HCT116 (cell line): ENCODE results near the gene LAPTM4A. TPM values are rescaled to one million over a fixed set of nuclear protein-coding genes. Genes with fewer than 3 reads are reported as not detected.

Experiments used
- ATAC-seq: fragments of 200-7000 bp; cut with Tn5 transposase; 2 replicates; pipeline ENCODE4 v1.9.1; 2020; ENCODE audit warnings: mild to moderate bottlenecking, moderate library complexity
- BruUV-seq: library from RNA; stranded (reverse); fragments of 400-500 nt; replicated peaks from 2 replicates; lab custom pipeline; 2021; lab: Mats Ljungman, UMichigan
- CTCF ChIA-PET: fragments of 300-600 bp; sonication (Branson Sonifier 250); formaldehyde crosslinking; loops from one replicate; lab custom pipeline; 2021; ENCODE audit warnings: antibody characterized with exemption; lab: Charles Lee
- POLR2A ChIA-PET: fragments of 300-600, 350-600 bp; sonication (Branson Sonifier 250); formaldehyde crosslinking; loops from one replicate; lab custom pipeline; 2021; ENCODE audit warnings: antibody characterized with exemption; lab: Charles Lee
- RAD21 ChIA-PET, 2 experiments: fragments of 300-600 bp; sonication (Branson Sonifier 250); formaldehyde crosslinking; loops; one replicate each; lab custom pipeline; 2023; ENCODE audit warnings: low total read pairs in 2 of 2; ENCODE audit not compliant: uncharacterized antibody in 2 of 2, unreplicated experiment in 2 of 2, low non-redundant PET in 1 of 2; lab: Charles Lee
- DNase-seq: peaks from one replicate; pipeline ENCODE4 v3.0.0-alpha.2; 2010; ENCODE audit warnings: low read depth, low spot score
- H2AFZ ChIP-seq: fragments of 200-600 bp; shearing (Covaris generic), sonication (generic); 2 replicates; pipeline ENCODE4 v1.6.1; 2017; ENCODE audit warnings: low read depth, mixed run types, mixed read lengths, antibody characterized with exemption, low read length; ENCODE audit not compliant: poor library complexity, severe bottlenecking
- H3K27ac ChIP-seq: 2 replicates; pipeline ENCODE4 v1.5.1; 2012; ENCODE audit warnings: low read depth, low read length
- H3K27me3 ChIP-seq: fragments of 200-600 bp; sonication (generic); 2 replicates; pipeline ENCODE4 v1.6.1; 2016; ENCODE audit warnings: mixed run types, low read length, mixed read lengths; ENCODE audit not compliant: insufficient read depth
- H3K36me3 ChIP-seq, 2 experiments: fragments of 200-500 bp in 1 of 2; fragments of 200-600 bp in 1 of 2; sonication (Bioruptor generic) in 1 of 2; sonication (generic) in 1 of 2; 2 replicates each; pipeline versions ENCODE4 v1.5.1 to v1.6.1; 2014 to 2016; ENCODE audit warnings: low read length in 2 of 2, inconsistent platforms in 1 of 2, mixed read lengths in 1 of 2, mixed run types in 1 of 2; ENCODE audit not compliant: insufficient read depth in 2 of 2, control insufficient read depth in 1 of 2
- H3K4me1 ChIP-seq, 2 experiments: fragments of 200-600 bp in 1 of 2; sonication (generic) in 1 of 2; 2 replicates each; pipeline versions ENCODE4 v1.5.1 to v1.6.1; 2012 to 2017; ENCODE audit warnings: low read length in 2 of 2, inconsistent platforms in 1 of 2, mild to moderate bottlenecking in 1 of 2, mixed read lengths in 1 of 2, mixed run types in 1 of 2, moderate library complexity in 1 of 2; ENCODE audit not compliant: insufficient read depth in 2 of 2, control insufficient read depth in 1 of 2
- H3K4me2 ChIP-seq: fragments of 200-600 bp; sonication (generic); 2 replicates; pipeline ENCODE4 v1.6.1; 2017; ENCODE audit warnings: mixed run types, low read length, mixed read lengths
- H3K4me3 ChIP-seq, 2 experiments: fragments of 200-600 bp in 1 of 2; sonication (generic) in 1 of 2; replicated peaks in 1 of 2; 2 replicates each; pipeline ENCODE4 v1.5.1; 2011 to 2016; ENCODE audit warnings: low read length in 2 of 2, control low read depth in 1 of 2, low read depth in 1 of 2, mild to moderate bottlenecking in 1 of 2, mixed read lengths in 1 of 2, mixed run types in 1 of 2
- H3K79me2 ChIP-seq: fragments of 200-600 bp; sonication (generic); 2 replicates; pipeline ENCODE4 v1.6.1; 2017; ENCODE audit warnings: mild to moderate bottlenecking, mixed run types, low read length, moderate library complexity, mixed read lengths; ENCODE audit not compliant: insufficient read depth
- H3K9ac ChIP-seq: fragments of 200-600 bp; sonication (generic); 2 replicates; pipeline ENCODE4 v1.6.1; 2016; ENCODE audit warnings: low read length, mixed read lengths
- H3K9me2 ChIP-seq: fragments of 200-600 bp; sonication (generic), shearing (Covaris generic); 2 replicates; pipeline ENCODE4 v1.6.1; 2017; ENCODE audit warnings: mixed run types, mild to moderate bottlenecking, moderate library complexity; ENCODE audit not compliant: insufficient read depth
- H3K9me3 ChIP-seq, 2 experiments: fragments of 200-500 bp in 1 of 2; fragments of 200-600 bp in 1 of 2; sonication (Bioruptor generic) in 1 of 2; sonication (generic) in 1 of 2; 2 replicates each; pipeline ENCODE4 v1.6.1; 2014 to 2017; ENCODE audit warnings: low read length in 2 of 2, mixed read lengths in 2 of 2, inconsistent platforms in 1 of 2, low read depth in 1 of 2, mild to moderate bottlenecking in 1 of 2, mixed run types in 1 of 2, moderate library complexity in 1 of 2; ENCODE audit not compliant: control insufficient read depth in 1 of 2, insufficient read depth in 1 of 2
- H4K20me1 ChIP-seq: fragments of 200-600 bp; sonication (generic), shearing (Covaris generic); 2 replicates; pipeline ENCODE4 v1.6.1; 2017; ENCODE audit warnings: mixed run types, mild to moderate bottlenecking, moderate library complexity; ENCODE audit not compliant: insufficient read depth
- ATF3 ChIP-seq: IDR thresholded peaks from 2 replicates; pipeline ENCODE4 v1.6.1; 2012
- CBX3 ChIP-seq: IDR thresholded peaks from 2 replicates; pipeline ENCODE4 v1.6.1; 2012; ENCODE audit warnings: low read depth
- CEBPB ChIP-seq: IDR thresholded peaks from 2 replicates; pipeline ENCODE4 v1.6.1; 2012; ENCODE audit warnings: low read depth
- CTCF ChIP-seq, 3 experiments: fragments of 200-600 bp in 1 of 3; sonication (generic) in 1 of 3; IDR thresholded peaks in 2 of 3; conservative IDR thresholded peaks in 1 of 3; 2 replicates each; pipeline ENCODE4 v1.5.1; 2012 to 2017; ENCODE audit warnings: low read depth in 2 of 3, low read length in 2 of 3, antibody characterized with exemption in 1 of 3, borderline replicate concordance in 1 of 3, control low read depth in 1 of 3, mild to moderate bottlenecking in 1 of 3, mixed read lengths in 1 of 3, mixed run types in 1 of 3, moderate library complexity in 1 of 3; ENCODE audit not compliant: insufficient read depth in 1 of 3
- ELF1 ChIP-seq: IDR thresholded peaks from 2 replicates; pipeline ENCODE4 v1.6.1; 2012; ENCODE audit warnings: low read depth, borderline replicate concordance
- FOSL1 ChIP-seq: IDR thresholded peaks from 2 replicates; pipeline ENCODE4 v1.6.1; 2012; ENCODE audit warnings: low read depth
- JUND ChIP-seq: IDR thresholded peaks from 2 replicates; pipeline ENCODE4 v1.6.1; 2012
- MAX ChIP-seq: IDR thresholded peaks from 2 replicates; pipeline ENCODE4 v1.6.1; 2012
- POLR2A ChIP-seq: IDR thresholded peaks from 2 replicates; pipeline ENCODE4 v1.7.0; 2011; ENCODE audit warnings: borderline replicate concordance; ENCODE audit not compliant: insufficient read depth, insufficient read length; ENCODE audit errors: extremely low read depth
- POLR2AphosphoS5 ChIP-seq: IDR thresholded peaks from 2 replicates; pipeline ENCODE4 v1.6.1; 2011; ENCODE audit warnings: mild to moderate bottlenecking, low read depth, low read length, moderate library complexity
- RAD21 ChIP-seq: IDR thresholded peaks from 2 replicates; pipeline ENCODE4 v1.6.1; 2012; ENCODE audit warnings: low read depth, mild to moderate bottlenecking
- SIN3A ChIP-seq: IDR thresholded peaks from 2 replicates; pipeline ENCODE4 v1.6.1; 2012; ENCODE audit warnings: low read depth
- SP1 ChIP-seq: IDR thresholded peaks from 2 replicates; pipeline ENCODE4 v1.6.1; 2012; ENCODE audit warnings: low read depth
- SRF ChIP-seq: IDR thresholded peaks from 2 replicates; pipeline ENCODE4 v1.6.1; 2012; ENCODE audit warnings: low read depth
- TCF7L2 ChIP-seq: IDR thresholded peaks from 2 replicates; pipeline ENCODE4 v1.7.0; 2011; ENCODE audit warnings: borderline replicate concordance, inconsistent platforms; ENCODE audit not compliant: insufficient read depth, insufficient read length; ENCODE audit errors: extremely low read depth
- YY1 ChIP-seq: IDR thresholded peaks from 2 replicates; pipeline ENCODE4 v1.6.1; 2011; ENCODE audit warnings: low read length, low read depth, moderate library complexity, mild to moderate bottlenecking; ENCODE audit not compliant: insufficient replicate concordance; ENCODE audit errors: extremely low read depth
- ZFX ChIP-seq: fragments of 450-650 bp; IDR thresholded peaks from 2 replicates; pipeline ENCODE4 v1.6.1; 2017
- ZNF274 ChIP-seq: fragments of 200-500 bp; sonication (Bioruptor generic); IDR thresholded peaks from 2 replicates; pipeline ENCODE4 v1.6.1; 2014; ENCODE audit warnings: mild to moderate bottlenecking, low read depth, low read length, inconsistent platforms
- intact Hi-C: fragments of 100-400 bp; cut with micrococcal nuclease; formaldehyde crosslinking; loops from 2 replicates; pipeline ENCODE4 v1.10.0; 2022
- total RNA-seq: library from RNA; stranded (reverse); gene quantifications from one replicate; pipeline ENCODE4 v1.2.1, GENCODE V29; 2021; ENCODE audit not compliant: unreplicated experiment
- TF ChIP-seq, protein P1 (sequence below): IDR thresholded peaks from 2 replicates; pipeline ENCODE4 v1.6.1; 2012; ENCODE audit warnings: low read depth

Gene LAPTM4A
- total RNA-seq, 1 experiment from 2014 or later: 84.5 TPM

DNA sequence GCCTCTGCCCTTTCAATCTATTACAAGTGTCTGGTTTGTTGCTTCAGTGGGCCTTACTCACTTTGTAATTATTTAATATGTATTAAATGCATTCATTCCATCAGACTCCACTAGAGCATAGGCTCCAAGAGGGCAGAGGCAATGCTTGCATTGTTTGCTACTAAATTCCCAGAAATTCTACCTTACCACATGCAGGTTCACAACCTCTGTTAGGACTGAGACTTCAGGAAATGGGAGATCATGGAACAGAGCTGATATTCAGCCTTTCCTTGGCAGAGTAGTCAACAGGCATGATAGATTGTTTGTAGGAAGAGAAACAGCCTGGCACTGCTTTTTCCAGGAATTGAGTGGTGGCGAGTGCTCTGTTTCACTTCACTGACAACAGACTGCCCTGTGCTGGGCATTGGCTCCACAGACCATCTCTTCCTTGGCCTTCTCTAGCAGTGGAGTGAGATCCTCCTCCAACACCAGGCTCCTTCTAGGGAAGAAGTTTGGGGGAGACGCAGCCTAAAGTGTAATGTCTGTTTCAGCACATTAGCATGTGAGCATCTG, 32.8 kb downstream of the LAPTM4A start:
- Histone ChIP-seq H3K79me2 (no peaks in the 10 kb centered on the region), H2AFZ (no peak overlapping the region), H3K9me3 (no peaks in the 10 kb centered on the region), H3K9me2 (no peaks in the 10 kb centered on the region), H3K27me3 (no peaks in the 10 kb centered on the region), H3K36me3 (no peaks in the 10 kb centered on the region), H3K4me3 (no peak overlapping the region), H3K9ac (no peak overlapping the region), H3K4me2 (no peak overlapping the region), H3K4me1 (no peaks in the 10 kb centered on the region), H4K20me1 (no peaks in the 10 kb centered on the region), H3K27ac (no peak overlapping the region)
- ATAC-seq: no peak
- TF ChIP-seq CBX3 (no peak), CEBPB (no peak), MAX (no peak), ZFX (no peak), ATF3 (no peak), JUND (no peak), SP1 (no peak), POLR2AphosphoS5 (no peak), ELF1 (no peak), CTCF (IDR thresholded peaks at IDR 0.05 in 2 of 3, conservative IDR thresholded peaks at IDR 0.05 in 1 of 3; ENCODE audit: borderline replicate concordance in 1 of 3, insufficient read depth in 1 of 3, low read depth in 2 of 3, low read length in 2 of 3) (no peak), YY1 (no peak), POLR2A (no peak), FOSL1 (no peak), ZNF274 (no peak), TCF7L2 (no peak), SIN3A (no peak), SRF (no peak), RAD21 (no peak)
- TF ChIP-seq, protein P1, sequence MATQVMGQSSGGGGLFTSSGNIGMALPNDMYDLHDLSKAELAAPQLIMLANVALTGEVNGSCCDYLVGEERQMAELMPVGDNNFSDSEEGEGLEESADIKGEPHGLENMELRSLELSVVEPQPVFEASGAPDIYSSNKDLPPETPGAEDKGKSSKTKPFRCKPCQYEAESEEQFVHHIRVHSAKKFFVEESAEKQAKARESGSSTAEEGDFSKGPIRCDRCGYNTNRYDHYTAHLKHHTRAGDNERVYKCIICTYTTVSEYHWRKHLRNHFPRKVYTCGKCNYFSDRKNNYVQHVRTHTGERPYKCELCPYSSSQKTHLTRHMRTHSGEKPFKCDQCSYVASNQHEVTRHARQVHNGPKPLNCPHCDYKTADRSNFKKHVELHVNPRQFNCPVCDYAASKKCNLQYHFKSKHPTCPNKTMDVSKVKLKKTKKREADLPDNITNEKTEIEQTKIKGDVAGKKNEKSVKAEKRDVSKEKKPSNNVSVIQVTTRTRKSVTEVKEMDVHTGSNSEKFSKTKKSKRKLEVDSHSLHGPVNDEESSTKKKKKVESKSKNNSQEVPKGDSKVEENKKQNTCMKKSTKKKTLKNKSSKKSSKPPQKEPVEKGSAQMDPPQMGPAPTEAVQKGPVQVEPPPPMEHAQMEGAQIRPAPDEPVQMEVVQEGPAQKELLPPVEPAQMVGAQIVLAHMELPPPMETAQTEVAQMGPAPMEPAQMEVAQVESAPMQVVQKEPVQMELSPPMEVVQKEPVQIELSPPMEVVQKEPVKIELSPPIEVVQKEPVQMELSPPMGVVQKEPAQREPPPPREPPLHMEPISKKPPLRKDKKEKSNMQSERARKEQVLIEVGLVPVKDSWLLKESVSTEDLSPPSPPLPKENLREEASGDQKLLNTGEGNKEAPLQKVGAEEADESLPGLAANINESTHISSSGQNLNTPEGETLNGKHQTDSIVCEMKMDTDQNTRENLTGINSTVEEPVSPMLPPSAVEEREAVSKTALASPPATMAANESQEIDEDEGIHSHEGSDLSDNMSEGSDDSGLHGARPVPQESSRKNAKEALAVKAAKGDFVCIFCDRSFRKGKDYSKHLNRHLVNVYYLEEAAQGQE: no peak
- intact Hi-C loops: no loop called here
- ChIA-PET POLR2A (no interaction called here), RAD21 (no interaction called here), CTCF (no interaction called here)
- DNase-seq: no peak
- no TSS peak for BruUV-seq
